Fibroblast of the aortic adventitia (primary cell): ENCODE measurements around the gene BIRC3. TPM values are rescaled to one million over a fixed set of nuclear protein-coding genes. Genes with fewer than 3 reads are reported as not detected.
A peak's percentile ranks its signal among the peaks of the same experiment; 100 is the strongest.

Experiments
- DNase-seq: peaks from one replicate; pipeline ENCODE4 v3.0.0-alpha.2; 2010; ENCODE audit warnings: low read depth
- H3K4me3 ChIP-seq: 2 replicates; pipeline ENCODE4 v1.5.1; 2011; ENCODE audit warnings: low read depth, mild to moderate bottlenecking, control low read depth, low read length, moderate library complexity
- CTCF ChIP-seq: IDR thresholded peaks from 2 replicates; pipeline ENCODE4 v1.5.1; 2011; ENCODE audit warnings: mild to moderate bottlenecking, low read length, control low read depth, inconsistent platforms; ENCODE audit not compliant: insufficient read depth
- total RNA-seq: library from RNA; depleted of rRNA; stranded (reverse); fragments of >200 nt; gene quantifications from 2 replicates; pipeline ENCODE4 v1.2.3, GENCODE V29; 2012; ENCODE audit warnings: low replicate concordance

The BIRC3 gene
- total RNA-seq, 1 donor, result 2.4 TPM

- no peak for TF ChIP-seq CTCF
- no peak for DNase-seq
- H3K4me3 ChIP-seq, result no peak overlapping the region
Measured at GRCh38 chr11:102306048-102306597, 11.2 kb upstream of the BIRC3 start.

DNA sequence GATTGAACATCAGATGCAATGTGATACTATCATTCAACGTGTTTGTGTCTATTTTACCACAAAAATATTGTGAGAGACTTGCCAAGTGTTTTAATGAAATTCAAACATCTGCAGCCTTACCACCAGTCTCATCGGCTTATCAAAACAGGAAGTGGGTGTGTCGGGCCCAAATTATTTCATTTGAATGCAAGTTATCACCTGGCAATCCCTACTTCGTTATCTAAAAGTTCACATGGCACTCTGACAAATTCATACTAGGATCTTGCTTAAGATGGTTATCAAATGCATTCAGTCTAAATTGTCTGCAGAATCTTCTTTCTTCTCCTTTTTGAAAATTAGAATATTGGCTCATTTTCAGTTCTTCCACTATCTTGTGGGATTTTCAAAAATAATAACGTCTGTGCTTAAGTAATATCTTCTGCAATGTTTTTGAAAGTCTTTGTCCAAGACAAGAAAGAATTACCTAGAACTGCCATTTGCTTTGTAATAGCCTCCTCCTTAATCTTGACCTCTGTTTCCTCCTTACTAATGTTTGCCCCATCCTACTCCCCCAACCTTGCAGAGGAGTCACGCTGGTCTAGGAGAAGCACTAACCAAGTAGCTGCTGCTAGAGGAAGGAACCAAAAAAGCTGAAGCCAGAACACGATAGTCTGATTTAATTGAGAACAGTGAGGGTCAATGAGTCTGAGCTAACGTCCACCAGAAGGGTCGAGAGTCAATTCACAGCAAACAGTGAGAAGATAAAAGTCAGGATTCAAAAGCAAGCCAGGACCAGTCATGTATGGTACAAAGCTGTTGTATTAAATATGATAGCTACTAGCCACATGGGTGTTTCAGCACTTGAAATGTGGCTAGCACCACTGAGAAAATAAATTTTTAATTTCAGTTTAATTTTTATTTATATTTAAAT lies 10.2 kb upstream of the BIRC3 start:
- no peak overlapping the region for H3K4me3 ChIP-seq
- TF ChIP-seq CTCF, result no peak
- DNase-seq, result no peak

- no peak for TF ChIP-seq CTCF
- no peak for DNase-seq
- H3K4me3 ChIP-seq, result no peak overlapping the region
Measured at GRCh38 chr11:102307727-102308038, 9.6 kb upstream of the BIRC3 start.

DNA sequence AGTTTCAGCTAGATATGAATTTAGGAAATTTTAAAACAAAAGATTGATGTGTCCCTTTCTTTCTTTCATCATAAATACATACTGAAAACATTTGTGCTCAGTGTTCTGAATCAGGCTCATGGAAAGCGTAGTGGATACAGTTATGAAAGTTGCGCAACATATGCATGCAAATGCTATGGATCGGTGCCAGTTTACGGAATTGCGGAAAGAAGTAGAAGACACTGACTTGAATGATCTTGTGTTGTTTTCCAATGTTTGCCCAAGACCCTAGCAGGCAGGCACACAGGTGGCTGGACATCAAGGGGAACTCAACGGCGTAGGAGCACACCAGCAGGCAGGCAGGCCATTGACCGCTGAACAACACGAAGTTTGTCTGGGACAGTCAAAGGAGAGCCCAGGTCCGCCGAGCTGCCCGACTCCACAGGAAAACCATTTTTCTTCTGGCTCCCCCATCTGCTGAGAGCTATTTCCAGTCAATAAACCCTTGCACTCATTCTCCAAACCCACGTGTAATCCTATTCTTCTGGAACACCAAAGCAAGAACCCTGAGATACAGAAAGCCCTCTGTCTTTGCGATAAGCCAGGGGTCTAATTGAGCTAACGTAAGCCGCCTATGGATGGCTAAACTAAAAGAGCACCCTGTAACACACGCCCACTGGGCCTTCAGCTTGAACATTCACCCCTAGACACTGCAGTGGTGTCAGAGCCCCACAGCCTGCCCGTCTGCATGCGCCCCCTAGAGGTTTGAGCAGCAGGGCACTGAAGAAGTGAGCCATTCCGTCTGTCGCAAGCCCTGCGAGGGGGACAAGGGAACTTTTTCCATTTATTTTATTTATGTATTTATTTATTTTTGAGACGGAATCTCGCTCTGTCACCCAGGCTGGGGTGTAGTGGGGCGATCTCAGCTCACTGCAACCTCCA lies 7.4 kb upstream of the BIRC3 start:
- DNase-seq, result no peak
- no peak for TF ChIP-seq CTCF
- H3K4me3 ChIP-seq, result no peak overlapping the region

- peak overlapping the region; percentile 19 for H3K4me3 ChIP-seq
- DNase-seq, result peak; percentile 54
- no peak for TF ChIP-seq CTCF
Measured at GRCh38 chr11:102312667-102313066, 4.6 kb upstream of the BIRC3 start.

GRCh38 chr11:102313238-102313940 lies 3.9 kb upstream of the BIRC3 start:
- H3K4me3 ChIP-seq, result peak overlapping the region; percentile 43
- no peak for TF ChIP-seq CTCF
- DNase-seq, result peak; percentile 64
